GM19463 (cell line): Measurements from ENCODE around the gene SGCA.

Experiments
- ATAC-seq: cut with Tn5 transposase; IDR thresholded peaks from one replicate; pipeline ENCODE4 v1.9.1; 2021; ENCODE audit warnings: mild to moderate bottlenecking, moderate library complexity; ENCODE audit not compliant: unreplicated experiment

SGCA gene

DNA sequence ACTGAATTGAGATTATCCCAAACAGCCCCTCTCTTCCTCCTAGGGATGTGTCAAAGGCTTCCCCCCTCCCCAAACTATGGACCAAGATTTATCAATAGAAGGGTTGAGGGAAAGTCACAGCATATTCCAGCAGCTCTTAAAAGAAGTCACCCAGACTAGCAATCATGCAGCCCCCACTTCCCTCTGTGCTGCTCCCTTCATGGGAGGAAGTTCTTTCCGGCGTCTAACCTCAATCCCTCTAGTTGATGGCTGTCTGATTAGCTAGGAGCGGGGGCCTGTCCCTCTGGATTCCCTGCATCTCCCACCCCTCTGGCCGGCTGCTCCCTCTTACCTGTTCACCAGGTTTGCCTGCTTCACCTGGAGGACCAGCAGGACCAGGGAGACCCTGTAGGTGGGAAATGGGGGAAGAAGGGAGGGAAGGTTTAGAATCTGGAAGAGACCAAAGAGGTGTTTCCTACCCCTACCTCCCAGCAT lies 26.4 kb downstream of the SGCA start:
- ATAC-seq, result no peak

DNA sequence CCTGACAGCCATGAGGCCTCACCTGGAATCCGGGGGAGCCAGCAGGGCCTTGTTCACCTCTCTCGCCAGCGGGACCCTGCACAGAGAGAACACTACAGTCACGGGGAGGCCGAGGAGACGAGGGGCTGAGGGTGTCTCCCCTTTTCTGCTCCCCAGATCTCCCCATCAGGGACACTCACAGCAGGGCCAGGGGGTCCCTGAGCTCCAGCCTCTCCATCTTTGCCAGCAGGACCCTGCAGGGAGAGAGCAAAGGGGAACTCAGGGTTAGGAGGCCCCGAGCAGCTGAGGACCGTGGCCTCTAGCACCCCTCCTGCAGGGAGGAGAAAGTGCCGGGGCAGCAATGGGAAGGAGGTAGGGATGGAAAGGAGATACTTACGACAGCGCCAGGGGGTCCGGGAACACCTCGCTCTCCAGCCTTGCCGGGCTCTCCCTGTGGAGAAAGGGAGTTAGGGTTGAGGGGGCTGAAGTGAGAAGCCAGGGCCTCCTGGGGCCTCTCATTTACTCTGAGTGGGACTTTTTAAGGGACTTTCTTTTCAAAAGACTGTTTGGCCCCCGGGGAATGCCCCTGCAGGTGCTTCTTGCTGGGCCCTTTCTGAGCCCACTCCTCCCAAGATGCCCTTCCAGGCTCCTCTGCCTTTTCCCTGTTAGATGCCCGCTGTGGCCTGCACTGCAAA lies 26.9 kb downstream of the SGCA start:
- ATAC-seq, result no peak

DNA sequence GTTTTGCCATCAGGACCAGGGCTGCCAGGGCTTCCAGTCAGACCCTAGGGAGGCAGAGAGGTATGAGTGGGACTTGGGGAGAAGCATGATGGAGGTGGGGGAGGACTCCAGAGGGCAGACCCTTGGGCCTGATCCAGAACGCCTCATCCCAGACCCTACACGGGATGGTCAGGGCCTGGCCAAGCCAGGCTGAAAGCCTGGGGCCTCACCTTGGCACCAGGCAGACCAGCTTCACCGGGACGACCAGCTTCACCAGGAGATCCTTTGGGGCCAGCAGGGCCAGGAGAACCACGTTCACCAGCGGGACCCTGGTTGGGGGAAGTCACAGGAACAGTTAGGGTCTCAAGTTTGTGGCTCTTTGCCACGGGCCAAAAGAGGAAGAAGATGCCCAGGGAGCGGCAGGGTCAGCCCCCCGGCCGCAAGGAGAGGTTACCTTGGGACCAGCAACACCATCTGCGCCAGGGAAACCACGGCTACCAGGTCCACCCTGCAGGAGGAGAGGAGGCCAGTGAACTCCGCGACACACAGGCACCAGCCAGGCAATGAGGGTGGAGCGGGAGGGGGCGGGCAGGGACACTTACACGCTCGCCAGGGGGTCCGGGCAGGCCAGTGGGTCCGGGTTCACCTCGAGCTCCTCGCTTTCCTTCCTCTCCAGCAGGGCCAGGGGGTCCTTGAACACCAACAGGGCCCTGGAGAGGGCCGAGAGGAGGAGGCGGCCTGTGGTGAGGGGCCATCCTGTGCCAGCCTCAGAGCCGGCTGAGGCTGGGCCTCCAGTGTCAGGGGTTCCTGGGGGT lies 28.5 kb downstream of the SGCA start:
- no peak for ATAC-seq

DNA sequence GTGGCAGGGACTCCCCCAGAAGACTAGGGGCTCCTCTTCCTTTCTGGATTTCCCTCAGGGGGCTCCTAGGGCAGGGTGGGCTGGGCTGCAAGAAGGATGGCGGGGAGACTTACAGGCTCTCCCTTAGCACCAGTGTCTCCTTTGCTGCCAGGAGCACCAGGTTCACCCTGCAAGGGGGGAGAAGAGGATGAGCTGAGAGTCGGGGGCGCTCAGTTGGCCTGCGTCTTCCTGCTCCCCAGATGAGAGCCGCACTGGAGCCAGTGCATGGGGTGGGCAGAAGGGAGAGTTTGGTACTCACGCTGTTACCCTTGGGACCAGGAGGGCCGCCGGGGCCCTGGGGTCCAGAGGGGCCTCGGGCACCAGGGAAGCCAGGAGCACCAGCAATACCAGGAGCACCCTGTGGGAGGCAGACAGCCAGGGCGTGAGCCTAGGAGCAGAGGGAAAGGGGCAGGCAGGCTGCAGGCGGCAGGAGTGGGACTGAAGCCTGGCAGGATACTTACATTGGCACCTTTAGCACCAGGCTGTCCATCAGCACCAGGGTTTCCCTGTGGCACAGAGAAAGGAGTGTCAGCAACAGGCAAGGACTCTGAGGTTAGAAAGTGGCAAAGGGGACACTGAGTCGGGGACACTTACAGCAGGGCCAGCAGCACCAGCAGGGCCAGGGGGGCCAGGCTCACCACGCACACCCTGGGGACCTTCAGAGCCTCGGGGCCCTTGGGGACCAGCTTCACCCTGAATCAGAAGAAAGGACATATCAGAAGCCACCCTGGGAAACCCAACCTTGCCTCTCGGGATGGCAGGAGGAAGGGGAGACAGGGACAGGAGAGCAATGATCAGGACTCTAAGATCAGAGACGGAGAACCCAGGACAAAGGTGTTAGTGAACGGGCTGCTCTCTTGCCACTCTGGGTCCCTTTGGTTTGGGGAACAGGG lies 29.4 kb downstream of the SGCA start:
- ATAC-seq, result no peak

DNA sequence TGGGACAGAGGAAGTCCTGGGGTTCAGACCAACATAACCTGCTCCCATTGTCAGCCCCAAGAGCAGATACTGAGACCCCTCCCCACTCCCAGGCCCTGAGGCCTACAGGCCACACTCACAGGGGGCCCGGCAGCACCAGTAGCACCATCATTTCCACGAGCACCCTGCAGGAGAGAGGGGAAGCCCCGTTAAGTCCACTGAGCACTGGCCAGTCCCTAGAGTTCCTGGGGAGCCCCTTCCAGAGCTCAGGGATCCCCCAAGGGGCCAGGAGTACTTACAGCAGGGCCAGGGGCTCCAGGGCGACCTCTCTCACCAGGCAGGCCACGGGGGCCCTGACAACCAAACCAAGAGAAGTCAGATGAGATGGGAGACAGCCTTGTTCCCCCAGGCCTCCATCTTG lies 30.2 kb downstream of the SGCA start:
- no peak for ATAC-seq

DNA sequence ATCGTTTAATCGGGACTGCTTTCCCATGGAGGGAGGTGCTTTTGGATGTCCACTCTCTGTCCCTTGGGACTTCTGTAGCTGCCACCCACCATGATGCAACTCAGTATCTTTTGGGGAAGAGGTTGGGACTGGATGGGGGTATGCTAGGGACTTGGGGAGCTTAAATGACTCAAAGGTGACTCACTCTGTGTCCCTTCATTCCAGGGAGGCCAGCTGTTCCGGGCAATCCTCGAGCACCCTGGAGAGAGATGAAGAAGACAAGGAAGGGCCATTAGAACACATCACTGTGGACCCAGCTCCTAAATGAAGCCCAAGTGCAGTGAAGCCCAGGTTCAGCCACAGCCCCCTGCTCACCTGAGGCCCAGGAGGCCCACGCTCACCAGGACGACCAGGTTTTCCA lies 31.0 kb downstream of the SGCA start:
- no peak for ATAC-seq

DNA sequence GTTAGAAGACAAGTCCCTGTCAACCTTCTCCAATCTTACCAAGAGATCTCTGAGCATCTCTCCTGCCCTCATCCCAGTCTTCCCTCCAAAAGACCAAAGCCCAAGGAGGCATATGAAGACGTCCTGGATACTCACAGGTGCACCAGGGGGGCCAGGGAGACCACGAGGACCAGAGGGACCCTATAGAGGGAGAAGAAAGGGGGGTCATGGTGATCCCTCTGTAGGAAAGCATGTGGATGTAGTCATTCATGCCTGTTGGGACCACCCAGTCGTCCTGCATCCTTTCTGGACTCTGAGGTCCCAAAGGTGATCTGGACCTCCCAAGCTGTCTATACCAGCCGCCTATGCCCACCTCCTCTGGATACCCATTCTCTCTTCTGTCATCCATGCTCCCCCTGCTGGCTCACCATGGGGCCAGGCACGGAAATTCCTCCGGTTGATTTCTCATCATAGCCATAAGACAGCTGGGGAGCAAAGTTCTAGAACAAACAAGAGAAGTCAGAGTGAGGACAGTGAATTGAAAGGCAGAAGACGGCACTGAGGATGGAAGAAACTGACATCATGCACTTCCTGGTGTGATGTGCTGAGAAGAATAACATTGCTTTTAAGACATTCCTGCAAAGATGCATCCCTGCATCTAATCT lies 32.3 kb downstream of the SGCA start:
- no peak for ATAC-seq

DNA sequence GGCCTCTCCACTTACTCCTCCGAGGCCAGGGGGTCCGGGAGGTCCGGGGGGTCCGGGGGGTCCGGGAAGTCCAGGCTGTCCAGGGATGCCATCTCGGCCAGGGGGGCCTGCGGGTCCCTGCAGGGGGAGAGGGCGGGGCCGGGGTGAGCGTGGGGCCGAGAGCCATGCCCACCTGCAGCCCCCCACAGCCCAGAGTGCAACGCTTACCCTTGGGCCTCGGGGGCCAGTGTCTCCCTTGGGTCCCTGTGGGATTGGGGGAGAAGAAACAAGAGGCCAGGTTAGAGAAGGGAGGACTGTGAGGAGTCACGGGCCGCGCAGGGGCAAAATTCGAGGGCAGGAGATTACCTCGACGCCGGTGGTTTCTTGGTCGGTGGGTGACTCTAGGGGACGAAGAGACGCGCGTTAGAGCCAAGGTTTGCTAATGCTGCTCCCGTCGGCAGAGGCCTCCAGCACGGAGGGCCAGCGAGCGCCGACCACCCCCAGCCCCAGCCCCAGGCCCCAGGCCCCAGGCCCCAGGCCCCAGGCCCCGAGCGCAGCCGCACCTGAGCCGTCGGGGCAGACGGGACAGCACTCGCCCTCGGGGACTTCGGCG lies 33.5 kb downstream of the SGCA start:
- no peak for ATAC-seq

DNA sequence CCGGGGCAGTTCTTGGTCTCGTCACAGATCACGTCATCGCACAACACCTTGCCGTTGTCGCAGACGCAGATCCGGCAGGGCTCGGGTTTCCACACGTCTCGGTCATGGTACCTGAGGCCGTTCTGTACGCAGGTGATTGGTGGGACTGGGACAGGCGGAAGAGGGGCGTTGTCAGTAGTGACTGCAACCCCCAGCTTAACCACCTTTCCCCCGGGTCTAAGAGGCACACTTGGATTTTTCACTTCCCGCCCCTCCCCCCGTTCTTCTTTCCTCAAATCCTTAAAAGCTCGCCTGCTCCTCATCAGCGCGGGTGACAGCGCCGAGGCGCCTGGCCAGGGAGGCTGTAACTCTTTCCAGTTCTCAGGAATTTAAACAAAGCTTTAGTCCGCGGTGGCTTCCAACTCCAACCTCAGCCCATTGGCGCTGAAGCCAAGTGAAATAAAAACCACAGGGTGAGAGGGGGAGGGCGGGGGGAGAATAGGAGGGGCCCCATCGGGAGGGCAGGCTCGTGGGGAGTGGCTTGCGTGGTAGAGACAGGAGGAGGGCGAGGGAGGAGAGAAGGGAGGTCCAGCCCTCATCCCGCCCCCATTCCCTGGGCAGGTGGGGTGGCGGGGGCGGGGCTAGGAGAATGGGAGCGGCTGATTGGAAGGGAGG lies 34.1 kb downstream of the SGCA start:
- no peak for ATAC-seq

DNA sequence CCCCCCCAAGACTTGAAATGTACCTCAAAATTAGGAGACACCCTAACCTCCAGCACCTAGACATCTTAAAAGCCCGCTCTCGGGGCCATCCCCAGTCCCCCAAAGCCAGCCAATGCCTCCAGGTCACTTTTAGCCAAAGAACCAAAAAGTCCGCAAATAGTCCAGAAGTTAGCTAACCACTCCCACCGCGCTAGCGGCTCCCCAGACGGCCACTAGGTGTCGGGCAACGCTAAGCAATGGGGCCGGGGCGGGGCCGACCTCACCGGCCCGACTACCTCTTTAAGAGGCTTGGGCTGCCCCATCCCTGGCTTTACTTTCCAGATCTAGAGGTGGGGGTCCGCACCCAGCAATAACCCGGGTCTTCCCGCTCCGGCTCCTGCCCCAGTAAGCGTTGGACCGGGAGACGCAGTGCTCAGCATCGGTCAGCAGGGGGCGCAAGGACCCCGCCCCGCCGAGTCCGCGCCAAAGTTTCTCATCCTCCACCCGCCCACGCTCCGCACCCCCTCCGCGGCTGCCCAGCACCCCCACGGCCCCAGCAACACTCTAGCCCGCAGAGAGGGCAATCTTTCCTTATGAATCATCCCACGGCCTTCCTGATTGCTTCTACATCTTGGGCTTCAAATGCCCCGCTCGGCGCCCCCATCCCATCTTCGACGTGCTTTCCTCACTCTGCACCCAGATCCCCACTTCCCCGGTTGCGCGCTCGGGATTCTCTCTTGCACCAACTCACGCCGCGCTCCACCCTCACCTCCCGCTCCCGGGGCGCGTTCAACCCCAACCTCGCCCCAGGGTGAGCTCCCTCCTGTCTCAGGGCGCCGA lies 34.9 kb downstream of the SGCA start:
- no peak for ATAC-seq

DNA sequence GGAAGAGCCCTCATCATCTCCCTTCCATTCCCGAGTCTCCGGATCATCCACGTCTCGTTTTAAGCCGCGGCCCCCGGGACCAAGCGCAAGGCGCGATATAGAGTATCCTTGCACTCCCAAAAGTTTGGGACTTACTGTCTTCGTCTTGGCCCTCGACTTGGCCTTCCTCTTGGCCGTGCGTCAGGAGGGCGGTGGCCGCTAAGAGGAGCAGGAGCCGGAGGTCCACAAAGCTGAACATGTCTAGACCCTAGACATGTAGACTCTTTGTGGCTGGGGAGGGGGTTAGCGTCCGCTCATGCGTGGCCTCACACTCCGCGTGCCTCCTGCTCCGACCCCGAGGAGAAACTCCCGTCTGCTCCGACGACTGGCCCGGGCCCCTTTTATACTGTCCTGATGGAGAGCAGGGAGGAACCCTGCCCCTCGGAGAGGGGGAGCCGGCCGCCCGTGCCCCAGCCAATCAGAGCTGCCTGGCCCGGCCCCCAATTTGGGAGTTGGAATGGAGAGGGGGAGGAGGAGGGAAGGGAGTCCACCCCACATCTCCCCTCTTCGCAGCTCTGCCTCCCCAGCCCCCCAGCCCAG lies 35.6 kb downstream of the SGCA start, which contains the start of gene COL1A1:
TSS of gene COL1A1 (minus strand) at position 356 of the 579 bp plus-strand sequence. CDS start at position 238, 118 bp downstream.
- no peak for ATAC-seq

DNA sequence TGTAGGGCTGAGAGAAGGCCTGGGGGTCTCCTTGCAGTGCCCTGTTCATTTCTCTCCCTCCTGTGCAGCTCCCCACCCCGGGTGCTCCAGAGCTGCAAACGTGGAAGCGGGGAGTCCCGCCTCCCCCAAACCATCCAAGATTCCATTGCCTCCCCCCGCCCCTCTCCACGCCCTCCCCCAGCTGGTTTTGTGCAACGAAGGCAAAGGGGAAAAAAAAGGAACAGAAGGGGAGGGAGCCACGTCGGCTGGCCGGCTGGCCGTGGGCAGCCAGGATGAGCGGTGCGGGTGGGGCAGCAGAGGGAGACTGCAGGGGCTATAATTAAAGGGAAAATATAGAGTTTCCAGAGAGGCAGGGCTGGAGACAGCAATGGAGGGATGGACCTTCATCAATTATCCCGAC lies 37.3 kb downstream of the SGCA start:
- no peak for ATAC-seq

DNA sequence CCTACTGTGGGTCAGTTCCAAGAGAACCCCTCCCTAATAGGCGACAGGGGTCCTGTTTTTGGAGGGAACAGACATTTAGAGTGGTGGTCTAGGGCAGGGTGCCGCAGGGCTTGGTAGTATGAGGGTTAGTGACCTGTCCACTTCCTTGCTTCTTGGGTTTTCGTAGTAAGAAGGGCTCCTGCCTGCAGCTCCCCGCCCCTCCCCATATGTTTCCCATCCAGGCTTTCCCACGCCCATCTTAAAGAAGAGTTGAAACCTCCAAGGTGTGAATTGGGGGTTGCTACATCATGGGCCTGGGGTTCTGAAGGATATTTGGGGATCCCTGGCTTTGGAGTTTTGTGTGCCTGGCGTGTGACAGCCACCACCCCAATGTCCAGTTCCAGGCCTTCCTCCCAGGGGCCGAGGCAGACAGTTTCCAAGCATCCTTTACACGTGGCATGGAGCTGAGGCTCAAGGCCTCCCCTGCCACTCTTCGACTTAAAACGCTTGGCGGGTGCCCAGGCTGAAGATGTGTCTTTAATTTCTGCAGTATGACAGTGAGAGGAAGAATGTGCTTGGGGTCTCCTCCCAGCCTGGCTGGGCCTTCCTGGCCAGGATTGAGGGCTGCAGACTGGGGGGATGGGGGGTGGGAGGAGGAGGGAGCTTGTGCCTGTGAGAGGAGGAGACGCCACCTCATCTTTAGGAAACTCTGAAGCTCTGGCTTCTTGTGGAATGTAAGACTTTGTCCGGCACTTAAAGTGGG lies 38.0 kb downstream of the SGCA start:
- no peak for ATAC-seq

DNA sequence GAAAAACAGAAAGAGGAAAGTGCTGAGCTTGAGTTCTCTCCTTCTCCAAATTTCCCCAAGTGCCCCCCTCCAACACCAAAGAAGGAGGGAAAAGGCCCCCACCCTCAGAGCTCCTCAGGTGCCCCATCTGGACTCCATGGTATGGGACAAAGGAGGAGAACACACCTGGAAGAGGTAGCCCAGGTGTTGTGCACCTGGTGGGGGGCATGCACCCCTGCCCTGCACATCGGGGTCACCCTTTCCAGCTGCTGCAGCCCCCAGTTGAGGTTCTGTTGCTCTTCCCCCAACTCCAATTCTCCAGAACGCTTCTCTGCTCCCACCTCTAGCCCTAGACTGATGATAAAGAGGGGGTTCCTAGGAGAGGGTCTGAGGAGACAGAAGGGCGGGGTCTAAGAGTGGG lies 38.6 kb downstream of the SGCA start:
- ATAC-seq, result no peak

DNA sequence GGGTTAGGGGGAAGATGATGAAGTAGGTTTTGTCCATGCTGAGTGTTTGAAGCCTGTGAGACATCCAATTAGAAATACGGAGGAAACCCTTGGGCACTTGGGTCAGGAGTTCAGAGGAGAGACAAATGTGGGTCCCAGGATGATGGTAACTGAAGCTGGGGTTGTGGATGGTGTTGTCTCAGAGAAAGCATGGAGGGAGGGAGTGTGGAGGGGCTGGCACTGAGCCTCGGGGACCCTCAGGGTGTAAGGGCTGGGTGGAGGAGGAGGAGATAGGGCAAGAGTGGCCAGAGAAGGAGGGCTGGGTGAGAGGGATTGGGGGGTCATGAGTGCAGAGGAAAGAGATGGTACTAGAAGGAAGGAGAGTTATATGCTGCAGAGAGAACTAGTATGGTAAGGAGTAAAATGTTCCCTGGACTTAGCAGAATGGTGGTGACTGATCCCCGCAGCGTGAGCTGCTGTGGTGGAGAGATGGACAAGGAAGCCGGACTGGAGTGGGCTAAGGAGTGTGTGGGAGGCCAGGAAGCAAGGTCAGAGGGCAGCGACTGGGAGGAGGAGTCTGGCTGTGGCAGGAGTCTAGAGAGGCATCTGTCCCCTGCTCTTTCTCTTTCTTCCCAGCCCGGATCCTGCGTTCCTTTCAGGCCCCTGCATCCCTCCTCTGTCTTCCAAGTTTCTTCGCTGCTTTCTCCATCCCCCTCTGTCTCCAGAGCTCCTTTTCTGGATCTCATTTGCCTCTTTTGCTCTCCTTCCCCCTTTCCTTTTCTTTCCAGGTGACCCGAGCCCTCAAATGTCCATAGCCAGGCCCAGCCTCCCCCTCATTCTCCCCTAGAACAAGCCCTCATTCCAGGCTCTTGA lies 39.5 kb downstream of the SGCA start:
- ATAC-seq, result no peak

DNA sequence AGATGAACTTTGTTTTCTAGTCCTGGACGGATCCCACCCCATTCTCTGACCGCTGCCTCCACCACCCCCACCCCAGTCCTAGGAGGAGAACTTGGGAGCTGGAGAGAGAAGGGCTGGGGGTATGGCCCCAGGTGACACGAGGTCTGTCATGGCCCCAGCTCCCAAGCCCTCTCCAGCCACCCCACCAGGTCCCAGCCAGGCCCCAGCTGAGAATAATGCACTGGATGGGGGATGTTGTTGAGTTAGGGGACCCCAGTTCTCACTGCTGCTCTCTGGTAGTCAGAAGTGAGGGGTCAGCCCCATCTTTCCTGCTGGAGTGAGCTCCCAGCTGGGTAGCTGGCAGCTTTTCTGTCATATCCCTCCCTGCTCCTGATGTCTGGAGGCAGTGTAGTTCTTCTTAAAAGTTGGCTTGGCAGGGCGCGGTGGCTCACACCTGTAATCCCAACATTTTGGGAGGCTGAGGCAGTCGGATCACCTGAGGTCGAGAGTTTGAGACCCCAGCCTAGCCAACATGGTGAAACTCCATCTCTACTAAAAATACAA lies 40.2 kb downstream of the SGCA start:
- no peak for ATAC-seq
